HG03565 (cell line): ENCODE measurements around the gene RBM23.
A peak's percentile ranks its signal among the peaks of the same experiment; 100 is the strongest.
"Not testable (repeated sequence)": the region's sequence is repeated elsewhere in the genome, so short reads cannot be mapped to it uniquely, and the experiment has no call there.

Experiments used
- ATAC-seq: cut with Tn5 transposase; IDR thresholded peaks from one replicate; pipeline ENCODE4 v1.9.1; 2021; ENCODE audit warnings: mild to moderate bottlenecking, moderate library complexity; ENCODE audit not compliant: unreplicated experiment

RBM23 gene

GRCh38 chr14:22920697-22921096, 1.7 kb upstream of the RBM23 start:
- no peak for ATAC-seq

GRCh38 chr14:22919601-22919921, 612 bp upstream of the RBM23 start:
- ATAC-seq, result no peak

GRCh38 chr14:22915886-22916521, 2.9 kb downstream of the RBM23 start:
- no peak for ATAC-seq

GRCh38 chr14:22914836-22915235, 4.1 kb downstream of the RBM23 start:
- ATAC-seq, result not testable (repeated sequence)

- no peak for ATAC-seq
Observed at GRCh38 chr14:22910916-22911315, 8.0 kb downstream of the RBM23 start.

GRCh38 chr14:22908601-22909000, 10.3 kb downstream of the RBM23 start:
- no peak for ATAC-seq

- no peak for ATAC-seq
Observed at GRCh38 chr14:22907429-22907828, 11.5 kb downstream of the RBM23 start.

GRCh38 chr14:22906073-22906472, 12.9 kb downstream of the RBM23 start:
- ATAC-seq, result no peak

GRCh38 chr14:22905627-22906026, 13.3 kb downstream of the RBM23 start:
- ATAC-seq, result no peak

GRCh38 chr14:22903742-22904087, 15.2 kb downstream of the RBM23 start:
- no peak for ATAC-seq

GRCh38 chr14:22901799-22902198, 17.1 kb downstream of the RBM23 start:
- ATAC-seq, result no peak

GRCh38 chr14:22900081-22900799, 18.7 kb downstream of the RBM23 start:
- no peak for ATAC-seq

GRCh38 chr14:22898302-22899090, 20.5 kb downstream of the RBM23 start:
- ATAC-seq, result no peak

GRCh38 chr14:22897357-22897756, 21.6 kb downstream of the RBM23 start:
- ATAC-seq, result no peak

- no peak for ATAC-seq
Observed at GRCh38 chr14:22896760-22897159, 22.2 kb downstream of the RBM23 start.

- ATAC-seq, result no peak
Observed at GRCh38 chr14:22896356-22896755, 22.6 kb downstream of the RBM23 start.

GRCh38 chr14:22895402-22895801, 23.5 kb downstream of the RBM23 start:
- ATAC-seq, result no peak

- no peak for ATAC-seq
Observed at GRCh38 chr14:22893706-22894105, 25.2 kb downstream of the RBM23 start.

GRCh38 chr14:22892488-22892887, 26.5 kb downstream of the RBM23 start:
- no peak for ATAC-seq

GRCh38 chr14:22890416-22890815, 28.5 kb downstream of the RBM23 start:
- no peak for ATAC-seq

- ATAC-seq, result no peak
Observed at GRCh38 chr14:22888662-22889061, 30.3 kb downstream of the RBM23 start.

GRCh38 chr14:22887990-22888378, 31.0 kb downstream of the RBM23 start:
- ATAC-seq, result peak; percentile 38
